Kidney tubule cell (primary cell): ENCODE measurements around the gene PYGL.
A peak's percentile ranks its signal among the peaks of the same experiment; 100 is the strongest.

ENCODE experiments used
- DNase-seq: peaks from one replicate; pipeline ENCODE4 v3.0.0-alpha.2; 2018; ENCODE audit warnings: low spot score

The PYGL gene

DNA sequence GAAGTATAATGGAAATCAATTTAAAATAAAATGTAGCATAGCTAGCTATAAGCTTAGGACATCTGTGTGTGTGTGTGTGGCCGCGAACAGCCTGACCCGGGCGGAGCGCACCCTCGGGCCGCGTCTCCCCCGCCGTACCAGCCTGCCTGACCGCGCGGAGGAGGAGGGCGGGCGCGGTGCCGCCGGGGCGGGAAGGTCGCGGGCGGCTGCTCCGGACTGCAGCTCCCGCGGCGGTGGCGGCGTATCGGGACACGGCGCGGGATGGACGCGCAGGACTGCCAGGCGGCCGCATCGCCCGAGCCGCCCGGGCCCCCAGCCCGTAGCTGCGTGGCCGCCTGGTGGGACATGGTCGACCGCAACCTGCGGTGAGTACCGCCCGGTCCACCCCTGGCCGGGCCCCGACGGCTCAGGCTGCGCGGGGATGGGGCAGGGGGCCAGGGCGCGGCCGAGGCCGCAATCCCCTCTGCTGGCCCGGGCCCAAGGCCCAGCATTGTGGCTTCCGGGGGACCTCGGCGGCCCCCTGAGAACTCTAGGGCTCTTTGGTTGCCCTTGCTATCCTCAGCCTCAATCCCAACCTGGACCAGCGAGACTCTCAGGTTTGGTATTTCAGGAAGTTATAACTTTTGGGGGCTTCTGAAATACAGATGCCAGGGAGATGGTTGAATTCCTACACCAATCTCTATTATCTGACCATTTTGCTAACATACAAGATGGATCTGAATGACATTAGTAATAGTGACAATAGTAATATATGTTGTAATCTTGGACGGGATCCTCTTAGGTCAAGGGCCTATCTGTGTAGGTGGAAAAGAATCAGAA is 72.2 kb downstream of the PYGL start, which contains the start of gene ABHD12B:
TSS of gene ABHD12B (plus strand) at position 140 of the 819 bp plus-strand sequence. CDS start at position 262, 122 bp downstream.
- DNase-seq, result no peak

DNA sequence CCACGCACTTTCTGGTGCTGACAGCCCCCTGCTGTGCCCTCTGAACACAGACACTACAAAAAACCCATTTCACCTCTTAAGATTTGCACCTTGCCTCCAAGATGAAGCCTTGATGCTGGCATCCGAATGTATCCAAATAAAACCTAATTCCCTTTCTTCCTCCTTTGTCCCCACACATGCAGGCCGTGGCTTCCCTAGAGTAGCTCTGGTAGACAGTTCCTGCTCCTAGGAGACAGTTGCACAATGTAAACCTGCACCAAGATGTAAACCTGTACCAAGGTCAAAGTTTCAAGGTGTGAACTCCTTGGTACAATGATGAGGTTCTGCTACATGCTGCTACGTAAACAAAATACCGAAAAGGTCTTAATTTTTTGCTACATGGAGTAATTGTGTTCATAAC is 73.1 kb downstream of the PYGL start:
- no peak for DNase-seq

- DNase-seq, result no peak
Measured at GRCh38 chr14:50865391-50866076, 78.7 kb downstream of the PYGL start.

- DNase-seq, result no peak
Measured at GRCh38 chr14:50864946-50865345, 79.3 kb downstream of the PYGL start.

DNA sequence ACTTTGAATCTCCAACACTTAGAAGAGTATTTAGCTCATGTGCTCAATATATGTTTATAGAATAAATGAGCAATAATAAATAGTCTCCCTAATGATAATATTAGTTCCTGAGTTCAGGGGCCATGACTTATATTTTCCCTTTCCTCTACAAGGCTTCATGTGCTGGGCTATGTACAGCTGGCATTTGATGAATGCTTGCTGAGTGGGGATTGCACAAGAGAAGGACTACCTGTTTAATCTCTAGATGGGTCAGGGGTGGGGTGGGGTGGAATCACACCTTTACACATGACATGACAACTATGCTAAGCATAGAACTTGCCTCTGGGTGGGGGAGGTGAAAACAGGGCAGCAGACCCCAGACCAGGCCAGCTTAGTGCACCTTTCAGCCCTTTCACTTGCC is 80.0 kb downstream of the PYGL start:
- no peak for DNase-seq

DNA sequence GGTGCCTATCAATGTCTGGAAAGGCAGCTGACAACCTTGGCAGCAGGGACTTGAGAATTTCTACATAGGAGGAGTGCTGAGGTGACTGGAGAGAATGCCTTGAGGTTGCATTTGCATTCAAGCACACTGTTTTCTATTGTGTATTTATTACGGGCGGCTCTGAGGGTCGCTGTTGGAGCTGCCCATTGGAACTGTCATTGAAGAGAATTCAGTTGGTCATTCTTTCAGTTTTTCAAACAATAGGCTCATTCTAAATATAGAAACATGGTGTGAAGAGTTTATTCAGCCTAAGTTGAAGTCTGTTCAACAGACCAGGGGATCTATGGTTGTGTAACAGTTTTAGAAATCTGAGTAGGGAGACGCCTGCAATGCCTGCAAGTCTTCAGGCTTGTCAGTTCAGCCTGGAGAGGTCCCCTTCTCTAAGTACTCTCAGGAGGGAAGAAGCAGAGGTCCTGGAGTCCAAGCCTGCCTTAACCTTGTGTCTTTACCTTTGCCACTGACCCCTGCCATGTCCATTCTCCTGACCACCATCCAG is 82.2 kb downstream of the PYGL start:
- no peak for DNase-seq

- peak; percentile 82 for DNase-seq
Measured at GRCh38 chr14:50860478-50861086, 83.7 kb downstream of the PYGL start.

GRCh38 chr14:50859296-50859624 is 85.0 kb downstream of the PYGL start:
- no peak for DNase-seq

DNA sequence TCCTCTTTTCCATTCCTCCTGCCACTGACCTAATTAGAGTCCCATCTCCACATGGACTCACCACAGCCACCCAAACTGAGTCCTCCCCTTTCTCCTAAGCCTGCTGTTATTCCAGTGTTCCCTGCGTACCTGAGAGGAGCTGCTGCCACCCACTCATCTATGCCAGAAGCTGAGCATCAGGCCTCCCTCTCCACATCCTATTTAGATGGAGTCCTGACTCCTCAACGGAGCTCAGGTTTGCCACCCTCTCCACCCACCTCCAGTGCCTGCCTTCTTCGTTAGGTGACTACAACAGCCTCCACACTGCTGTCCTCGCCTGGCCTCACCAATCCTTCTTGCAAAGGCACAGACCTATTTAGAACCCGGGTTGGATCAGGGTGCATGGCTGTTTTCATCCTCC is 87.6 kb downstream of the PYGL start:
- no peak for DNase-seq

DNA sequence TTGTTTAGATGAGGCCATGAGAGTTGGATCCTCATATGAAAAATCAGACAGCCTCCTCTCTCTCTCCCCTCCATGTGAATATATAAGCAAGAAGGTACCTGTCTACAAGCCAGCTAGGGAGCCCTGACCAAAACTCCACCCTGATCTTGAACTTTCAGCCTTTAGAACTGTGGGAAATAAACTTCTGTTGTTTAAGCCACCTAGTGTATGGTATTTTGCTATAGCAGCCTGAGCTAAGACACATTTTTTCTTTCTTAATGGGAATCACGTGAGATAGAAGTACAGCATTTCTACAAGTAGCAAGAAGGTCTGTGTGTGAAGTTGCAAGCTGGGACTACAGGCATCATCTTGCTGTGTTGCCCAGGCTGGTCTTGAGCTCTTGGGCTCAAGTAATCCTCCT is 88.7 kb downstream of the PYGL start:
- no peak for DNase-seq
